H1 (cell line): ENCODE results near the gene MGAT5. TPM values are rescaled to one million over a fixed set of nuclear protein-coding genes. Genes with fewer than 3 reads are reported as not detected.

ENCODE experiments used
- CEBPB ChIP-seq: IDR thresholded peaks from 2 replicates; pipeline ENCODE4 v1.6.1; 2012; ENCODE audit warnings: low read depth, low read length
- CHD7 ChIP-seq: fragments of 300-600 bp; sonication (generic); IDR thresholded peaks from 2 replicates; pipeline ENCODE4 v1.7.1; 2012; ENCODE audit warnings: low read length, moderate library complexity, mild to moderate bottlenecking, inconsistent platforms; ENCODE audit not compliant: insufficient replicate concordance
- HDAC2 ChIP-seq, 2 experiments: fragments of 300-600 bp in 1 of 2; sonication (generic) in 1 of 2; IDR thresholded peaks; 2 replicates each; pipeline ENCODE4 v1.6.1; 2011 to 2012; ENCODE audit warnings: low read depth in 2 of 2, low read length in 2 of 2, mild to moderate bottlenecking in 2 of 2, moderate library complexity in 2 of 2, borderline replicate concordance in 1 of 2, inconsistent platforms in 1 of 2
- NRF1 ChIP-seq: IDR thresholded peaks from 2 replicates; pipeline ENCODE4 v1.6.1; 2011; ENCODE audit warnings: mild to moderate bottlenecking, low read depth, low read length, improper control_type of control experiment
- RAD21 ChIP-seq, 2 experiments: IDR thresholded peaks in 1 of 2; conservative IDR thresholded peaks in 1 of 2; 2 replicates each; pipeline ENCODE4 v1.6.1; 2011; ENCODE audit warnings: low read depth in 2 of 2, low read length in 2 of 2, improper control_type of control experiment in 1 of 2, inconsistent platforms in 1 of 2, mild to moderate bottlenecking in 1 of 2, moderate library complexity in 1 of 2
- RXRA ChIP-seq: IDR thresholded peaks from 2 replicates; pipeline ENCODE4 v1.6.1; 2011; ENCODE audit warnings: low read depth, mild to moderate bottlenecking, low read length, moderate library complexity; ENCODE audit not compliant: insufficient read depth
- TEAD4 ChIP-seq: IDR thresholded peaks from 2 replicates; pipeline ENCODE4 v1.6.1; 2012; ENCODE audit warnings: low read depth, low read length, inconsistent platforms, mixed read lengths
- YY1 ChIP-seq: IDR thresholded peaks from 2 replicates; pipeline ENCODE4 v1.6.1; 2011; ENCODE audit warnings: low read depth, mild to moderate bottlenecking, low read length
- polyA plus RNA-seq, 7 experiments: library from polyadenylated mRNA; depleted of rRNA in 3 of 7; stranded (reverse) in 5 of 7; unstranded in 2 of 7; fragments of >200 nt in 5 of 7; fragments of 200-250 nt in 2 of 7; gene quantifications; 1 replicate in 5 of 7; 2 replicates in 1 of 7; 4 replicates in 1 of 7; pipeline versions ENCODE4 v1.2.1 to v1.2.3, GENCODE V29; 2011 to 2013; ENCODE audit warnings: missing spikeins in 2 of 7, mixed read lengths in 2 of 7
- total RNA-seq: library from RNA; stranded (reverse); fragmentation: NEBNext Ultra II Directional; extraction: Animal tissue kit (Norgen Biotek cat#: 25700); gene quantifications from 2 replicates; pipeline ENCODE4 v1.2.1, GENCODE V29; 2021

The MGAT5 gene
- total and polyA plus RNA-seq, 2 of the 8 experiments (the other 6 are each of a cell fraction or from before 2014, with no cell fraction given): 11.2 to 49.2 TPM

GRCh38 chr2:134256956-134257355 is 3.1 kb downstream of the MGAT5 start (continued):
- no peak for TF ChIP-seq CHD7
- no peak for TF ChIP-seq RXRA
- TF ChIP-seq RAD21 (IDR thresholded peaks at IDR 0.05 in 1 of 2, conservative IDR thresholded peaks at IDR 0.05 in 1 of 2; ENCODE audit: low read depth in 2 of 2, low read length in 2 of 2): no peak
- no peak for TF ChIP-seq CEBPB
- no peak for TF ChIP-seq HDAC2 (IDR thresholded peaks at IDR 0.05; ENCODE audit: borderline replicate concordance in 1 of 2, low read depth in 2 of 2, low read length in 2 of 2)
- TF ChIP-seq YY1: no peak
- TF ChIP-seq TEAD4: no peak
- no peak for TF ChIP-seq NRF1
